C4-2B (cell line): ENCODE data around the gene SLC39A10.
"Not testable (repeated sequence)": the region's sequence is repeated elsewhere in the genome, so short reads cannot be mapped to it uniquely, and the experiment has no call there.

ENCODE experiments used
- H3K27ac ChIP-seq: fragments of 450-650 bp; 2 replicates; pipeline ENCODE4 v1.5.1; 2017
- CTCF ChIP-seq: fragments of 450-650 bp; conservative IDR thresholded peaks from 2 replicates; pipeline ENCODE4 v1.5.1; 2017; ENCODE audit warnings: mild to moderate bottlenecking
- ZFX ChIP-seq: fragments of 450-650 bp; IDR thresholded peaks from 2 replicates; pipeline ENCODE4 v1.6.1; 2017

SLC39A10 gene

DNA sequence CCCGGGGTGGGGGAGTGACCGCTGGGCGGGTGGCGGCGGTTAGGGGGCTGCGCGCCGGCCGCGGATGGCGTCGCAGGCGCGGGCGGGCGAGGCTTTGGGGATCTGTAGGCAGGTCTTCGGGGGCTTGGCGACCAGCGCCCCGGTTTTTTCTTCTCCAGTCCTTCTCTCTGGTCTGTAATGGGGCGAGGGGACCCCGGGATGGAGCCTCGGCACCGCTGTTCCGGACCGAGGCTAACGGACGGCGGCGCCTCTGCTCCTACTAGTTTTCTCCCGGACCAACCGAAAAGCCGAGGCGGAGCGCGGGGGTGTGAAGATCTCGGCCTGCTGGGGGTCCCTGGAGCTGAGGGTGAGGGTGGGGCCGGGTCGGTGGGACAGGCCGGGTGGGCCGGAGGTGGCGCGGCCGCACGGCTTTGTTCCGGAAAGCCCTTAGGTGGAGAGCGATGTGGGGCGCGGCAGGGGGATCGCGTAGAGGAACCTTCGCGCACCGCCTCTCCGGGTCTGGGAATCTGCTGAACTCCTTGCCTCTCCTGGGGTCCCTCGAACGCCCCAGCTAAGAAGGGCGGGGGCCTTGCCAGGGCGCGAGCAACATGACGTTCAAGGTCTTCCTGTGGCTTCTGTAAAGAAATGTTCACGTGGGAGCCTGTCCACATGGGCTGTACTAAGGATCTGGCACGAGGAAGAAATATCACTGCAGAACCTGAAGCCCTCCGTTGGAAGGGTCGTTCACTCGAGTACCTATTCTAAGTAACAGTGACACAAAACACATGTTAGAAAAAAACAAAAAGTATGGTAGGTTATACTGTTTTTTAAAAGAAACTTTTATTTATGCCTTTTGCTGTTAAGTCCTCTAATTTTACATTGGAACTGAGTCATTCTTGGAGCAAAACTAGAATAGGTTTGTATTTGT is 861 bp downstream of the SLC39A10 start:
- TF ChIP-seq ZFX (peak; percentile 61), CTCF (no peak)
- H3K27ac ChIP-seq, result peak overlapping the region; percentile 99

- no peak overlapping the region; the same call in 1 of the 2 replicates for H3K27ac ChIP-seq
These were observed 1.5 kb downstream of the SLC39A10 start for GRCh38 chr2:195658541-195658890.

GRCh38 chr2:195659114-195659513 is 2.1 kb downstream of the SLC39A10 start:
- TF ChIP-seq CTCF (no peak), ZFX (no peak)
- H3K27ac ChIP-seq, result no peak overlapping the region

More at GRCh38 chr2:195658541-195658890, 1.5 kb downstream of the SLC39A10 start:
- TF ChIP-seq ZFX (no peak), CTCF (no peak)

- no peak overlapping the region for H3K27ac ChIP-seq
- TF ChIP-seq CTCF (peak; percentile 87), ZFX (no peak)
These were observed 3.2 kb downstream of the SLC39A10 start for GRCh38 chr2:195659982-195660890.

GRCh38 chr2:195662138-195662537 is 5.1 kb downstream of the SLC39A10 start:
- TF ChIP-seq CTCF (no peak), ZFX (no peak)
- no peak overlapping the region for H3K27ac ChIP-seq

DNA sequence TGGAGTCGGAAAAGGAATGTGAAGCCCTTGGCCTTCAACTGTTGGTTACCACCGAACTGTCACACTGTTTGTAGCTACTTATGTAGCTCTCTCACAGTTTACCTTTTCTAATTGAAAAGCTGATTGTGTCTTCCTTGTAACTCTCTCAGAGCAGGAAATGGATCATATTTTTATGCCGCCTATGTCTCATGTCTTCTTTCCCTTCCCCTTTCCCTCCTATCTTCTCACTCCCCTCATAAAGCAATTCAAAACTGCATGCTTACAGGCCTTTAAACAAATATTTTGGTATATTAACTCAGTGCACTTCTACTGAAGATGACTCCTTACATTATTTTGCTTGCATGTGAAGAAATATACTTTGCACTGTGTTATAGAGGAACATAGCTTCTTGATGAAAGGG is 6.0 kb downstream of the SLC39A10 start:
- H3K27ac ChIP-seq, result no peak overlapping the region
- TF ChIP-seq CTCF, result no peak
- no peak for TF ChIP-seq ZFX

DNA sequence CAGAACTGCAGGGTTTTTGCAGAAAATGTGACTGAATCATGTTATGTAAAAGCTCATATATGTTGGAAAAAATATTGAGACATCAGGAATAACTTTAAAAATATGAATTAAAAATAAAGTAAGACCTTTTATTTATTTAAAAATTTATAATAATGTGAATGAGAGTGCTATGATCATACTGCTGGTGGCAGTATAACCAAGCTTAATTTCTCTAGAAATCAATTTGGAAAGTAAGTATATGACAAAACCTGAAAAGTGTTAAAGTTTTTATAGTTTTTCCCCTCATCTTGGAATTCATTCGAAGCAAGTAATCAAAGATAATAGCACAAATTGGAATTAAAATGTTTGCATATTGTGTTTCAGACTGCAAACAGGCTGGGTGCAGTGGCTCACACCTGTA is 7.5 kb downstream of the SLC39A10 start:
- no peak overlapping the region for H3K27ac ChIP-seq
- peak; percentile 31 for TF ChIP-seq CTCF
- TF ChIP-seq ZFX, result no peak

- H3K27ac ChIP-seq, result not testable (repeated sequence)
These were observed 8.1 kb downstream of the SLC39A10 start for GRCh38 chr2:195665153-195665552.
